ENCODE results near the gene FOXD1. TPM values are rescaled to one million over a fixed set of nuclear protein-coding genes. Genes with fewer than 3 reads are reported as not detected.
A peak's percentile ranks its signal among the peaks of the same experiment; 100 is the strongest.
"Not testable (repeated sequence)": the region's sequence is repeated elsewhere in the genome, so short reads cannot be mapped to it uniquely, and the experiment has no call there.

FOXD1 gene
- total RNA-seq, 1 donor from 2014 or later: not detected

- DNase-seq (no peak), ATAC-seq (ENCODE audit: poor library complexity) (no peak)
- intact Hi-C loops (cut with DNase I): no loop called here
Observed at GRCh38 chr5:73469878-73470277, 21.3 kb upstream of the FOXD1 start.

- intact Hi-C loops (cut with DNase I); DNase-seq; ATAC-seq (ENCODE audit: poor library complexity): not testable (repeated sequence)
Observed at GRCh38 chr5:73468638-73469037, 20.1 kb upstream of the FOXD1 start.

GRCh38 chr5:73464016-73464745 lies 15.6 kb upstream of the FOXD1 start:
- DNase-seq (peak; percentile 34), ATAC-seq (ENCODE audit: poor library complexity) (peak; percentile 93)
- intact Hi-C loops (cut with DNase I): no loop called here

- intact Hi-C loops (cut with DNase I): no loop called here
- DNase-seq (no peak), ATAC-seq (ENCODE audit: poor library complexity) (no peak)
Observed at GRCh38 chr5:73460133-73460532, 11.6 kb upstream of the FOXD1 start.

GRCh38 chr5:73459366-73459765 lies 10.8 kb upstream of the FOXD1 start:
- no peak for ATAC-seq (ENCODE audit: poor library complexity)
- intact Hi-C loops (cut with DNase I): loop anchor here (10.0 kb wide), 1 partner anchor 235 kb away; no protein-coding TSS in a partner anchor
- no peak for DNase-seq

GRCh38 chr5:73456462-73456861 lies 7.9 kb upstream of the FOXD1 start:
- intact Hi-C loops (cut with DNase I): loop anchor here (10.0 kb wide), 1 partner anchor 232 kb away; no protein-coding TSS in a partner anchor
- DNase-seq; ATAC-seq (ENCODE audit: poor library complexity): not testable (repeated sequence)

- peak; percentile 64 for ATAC-seq (ENCODE audit: poor library complexity)
- no peak for DNase-seq
- intact Hi-C loops (cut with DNase I): loop anchor here (10.0 kb wide), 1 partner anchor 230 kb away; no protein-coding TSS in a partner anchor
Observed at GRCh38 chr5:73454379-73455036, 5.9 kb upstream of the FOXD1 start.

GRCh38 chr5:73452215-73452614 lies 3.6 kb upstream of the FOXD1 start:
- no peak for ATAC-seq (ENCODE audit: poor library complexity)
- intact Hi-C loops (cut with DNase I): loop anchor here (10.0 kb wide), 1 partner anchor 227 kb away; no protein-coding TSS in a partner anchor

GRCh38 chr5:73451224-73452130 lies 2.9 kb upstream of the FOXD1 start:
- intact Hi-C loops (cut with DNase I): loop anchor here (10.0 kb wide), 1 partner anchor 227 kb away; no protein-coding TSS in a partner anchor
- ATAC-seq (ENCODE audit: poor library complexity) (peak; percentile 64), DNase-seq (peak; percentile 76)

More at GRCh38 chr5:73452215-73452614, 3.6 kb upstream of the FOXD1 start:
- no peak for DNase-seq

- ATAC-seq (ENCODE audit: poor library complexity) (no peak), DNase-seq (no peak)
- intact Hi-C loops (cut with DNase I): loop anchor here (10.0 kb wide), 1 partner anchor 226 kb away; no protein-coding TSS in a partner anchor
Observed at GRCh38 chr5:73450672-73451223, 2.2 kb upstream of the FOXD1 start.

GRCh38 chr5:73450137-73450536 lies 1.6 kb upstream of the FOXD1 start:
- no peak for ATAC-seq (ENCODE audit: poor library complexity)
- intact Hi-C loops (cut with DNase I): loop anchor here (10.0 kb wide), 1 partner anchor 225 kb away; no protein-coding TSS in a partner anchor

GRCh38 chr5:73447530-73448462 lies 781 bp downstream of the FOXD1 start:
- ATAC-seq (ENCODE audit: poor library complexity): no peak
- intact Hi-C loops (cut with DNase I): no loop called here
- peak; percentile 54 for DNase-seq

More at GRCh38 chr5:73450137-73450536, 1.6 kb upstream of the FOXD1 start:
- DNase-seq: no peak

GRCh38 chr5:73446631-73447529 lies 1.7 kb downstream of the FOXD1 start:
- no peak for DNase-seq
- intact Hi-C loops (cut with DNase I): no loop called here
- ATAC-seq (ENCODE audit: poor library complexity): no peak

GRCh38 chr5:73445665-73446630 lies 2.6 kb downstream of the FOXD1 start:
- intact Hi-C loops (cut with DNase I): no loop called here
- ATAC-seq (ENCODE audit: poor library complexity): no peak

More at GRCh38 chr5:73445665-73446630, 2.6 kb downstream of the FOXD1 start:
- DNase-seq: no peak
